K562 (cell line): ENCODE results near the gene GAD1. TPM values are rescaled to one million over a fixed set of nuclear protein-coding genes. Genes with fewer than 3 reads are reported as not detected.
A peak's percentile ranks its signal among the peaks of the same experiment; 100 is the strongest.

Source experiments
- BRD4 ChIP-seq: fragments of 200-600 bp; sonication (generic); IDR thresholded peaks from 2 replicates; pipeline ENCODE4 v1.6.1; 2017; ENCODE audit warnings: inconsistent platforms
- BRD9 ChIP-seq: fragments of 450-650 bp; IDR thresholded peaks from 2 replicates; pipeline ENCODE4 v1.6.1; 2018; ENCODE audit warnings: low read depth; ENCODE audit not compliant: partially characterized antibody
- CAMTA2 ChIP-seq: fragments of 250-450 bp; sonication (Bioruptor Pico); conservative IDR thresholded peaks from 2 replicates; pipeline ENCODE4 v1.5.1; 2022
- CREM ChIP-seq: IDR thresholded peaks from 2 replicates; pipeline ENCODE4 v1.6.1; 2014; ENCODE audit warnings: antibody characterized with exemption, low read depth
- CTBP1 ChIP-seq: fragments of 450-650 bp; IDR thresholded peaks from 2 replicates; pipeline ENCODE4 v1.6.1; 2016; ENCODE audit warnings: borderline replicate concordance
- CXXC5 ChIP-seq: fragments of 250-450 bp; sonication (Bioruptor Pico); IDR thresholded peaks from 2 replicates; pipeline ENCODE4 v1.8.0; 2022; ENCODE audit warnings: inconsistent platforms, mild to moderate bottlenecking, moderate library complexity
- EP300 ChIP-seq: IDR thresholded peaks from 2 replicates; pipeline ENCODE4 v1.6.1; 2012; ENCODE audit warnings: low read length, improper control_type of control experiment
- FOXA3 ChIP-seq, 2 experiments: fragments of 450-650 bp in 1 of 2; sonication (generic) in 1 of 2; formaldehyde crosslinking; IDR thresholded peaks in 1 of 2; conservative IDR thresholded peaks in 1 of 2; 2 replicates each; pipeline versions ENCODE4 v1.4.0 to v1.8.0; 2020 to 2022; ENCODE audit warnings: mild to moderate bottlenecking in 2 of 2, missing genetic modification reagents in 1 of 2
- JUN ChIP-seq, 2 experiments: sonication (generic) in 1 of 2; formaldehyde crosslinking in 1 of 2; IDR thresholded peaks; 2 replicates each; pipeline versions ENCODE4 v1.6.1 to v1.8.0; 2012 to 2022; ENCODE audit warnings: borderline replicate concordance in 2 of 2, mild to moderate bottlenecking in 2 of 2, improper control_type of control experiment in 1 of 2, low read depth in 1 of 2, low read length in 1 of 2, missing genetic modification reagents in 1 of 2
- LCOR ChIP-seq: sonication (generic); formaldehyde crosslinking; IDR thresholded peaks from 2 replicates; pipeline ENCODE4 v1.8.0; 2022; ENCODE audit warnings: mild to moderate bottlenecking, missing genetic modification reagents
- MAFF ChIP-seq: IDR thresholded peaks from 2 replicates; pipeline ENCODE4 v1.6.1; 2012; ENCODE audit warnings: low read length, improper control_type of control experiment
- MAZ ChIP-seq, 2 experiments: fragments of 450-650 bp in 1 of 2; sonication (generic) in 1 of 2; formaldehyde crosslinking; IDR thresholded peaks in 1 of 2; conservative IDR thresholded peaks in 1 of 2; 2 replicates each; pipeline versions ENCODE4 v1.4.0 to v1.5.0; 2020; ENCODE audit warnings: mild to moderate bottlenecking in 1 of 2, missing genetic modification reagents in 1 of 2
- NR2C2 ChIP-seq, 2 experiments: fragments of 200-800 bp in 1 of 2; sonication (Bioruptor generic) in 1 of 2; sonication (generic) in 1 of 2; formaldehyde crosslinking in 1 of 2; IDR thresholded peaks; 2 replicates each; pipeline versions ENCODE4 v1.6.1 to v1.8.0; 2016 to 2022; ENCODE audit warnings: mild to moderate bottlenecking in 1 of 2, missing compliant biosample characterization in 1 of 2, missing genetic modification characterization in 1 of 2, missing genetic modification reagents in 1 of 2
- PTRF ChIP-seq: fragments of 450-650 bp; IDR thresholded peaks from 2 replicates; pipeline ENCODE4 v1.6.1; 2016; ENCODE audit warnings: mild to moderate bottlenecking, missing genetic modification characterization, missing compliant biosample characterization
- RCOR1 ChIP-seq, 2 experiments: IDR thresholded peaks; 2 replicates each; pipeline ENCODE4 v1.6.1; 2012; ENCODE audit warnings: low read depth in 2 of 2, low read length in 2 of 2, borderline replicate concordance in 1 of 2, improper control_type of control experiment in 1 of 2
- SMARCE1 ChIP-seq: fragments of 450-650 bp; IDR thresholded peaks from 2 replicates; pipeline ENCODE4 v1.7.1; 2016; ENCODE audit warnings: mild to moderate bottlenecking
- SOX6 ChIP-seq: fragments of 450-650 bp; IDR thresholded peaks from 2 replicates; pipeline ENCODE4 v1.6.1; 2014; ENCODE audit warnings: mild to moderate bottlenecking
- SRSF1 ChIP-seq: fragments of 200-400 bp; formaldehyde crosslinking; IDR thresholded peaks from 2 replicates; pipeline ENCODE4 v1.6.1; 2017; ENCODE audit warnings: mild to moderate bottlenecking, low read depth, low read length, moderate library complexity
- ZBTB43 ChIP-seq: sonication (generic); formaldehyde crosslinking; IDR thresholded peaks from 2 replicates; pipeline ENCODE4 v1.8.0; 2023; ENCODE audit warnings: mild to moderate bottlenecking, missing genetic modification reagents
- ZC3H11A ChIP-seq: IDR thresholded peaks from 2 replicates; pipeline ENCODE4 v1.6.1; 2012; ENCODE audit warnings: low read depth, low read length, improper control_type of control experiment
- ZEB2 ChIP-seq: fragments of 450-650 bp; IDR thresholded peaks from 2 replicates; pipeline ENCODE4 v1.6.1; 2016
- ZFP91 ChIP-seq: sonication (generic); formaldehyde crosslinking; IDR thresholded peaks from 2 replicates; pipeline ENCODE4 v1.8.0; 2022; ENCODE audit warnings: mild to moderate bottlenecking, missing genetic modification reagents
- ZNF655 ChIP-seq: fragments of 250-450 bp; sonication (Bioruptor Pico); IDR thresholded peaks from 2 replicates; pipeline ENCODE4 v1.5.0; 2021
- polyA plus RNA-seq, 8 experiments: library from polyadenylated mRNA; depleted of rRNA in 4 of 8; stranded (reverse) in 5 of 8; unstranded in 3 of 8; fragments of >200 nt; fragmentation: Nextera tagmentation in 2 of 8; fragmentation: Illumina TruSeq in 1 of 8; extraction: Ambion mirVana in 2 of 8; extraction: Trizol in 1 of 8; gene quantifications; 2 replicates each; pipeline versions ENCODE4 v1.2.1 to v1.2.3, GENCODE V29; 2011 to 2014; ENCODE audit warnings: inconsistent platforms in 1 of 8, missing spikeins in 1 of 8
- total RNA-seq, 7 experiments: library from RNA; depleted of rRNA in 6 of 7; stranded (reverse); fragments of >200 nt in 6 of 7; fragmentation: Illumina TruSeq in 2 of 7; extraction: Trizol in 2 of 7; gene quantifications; 2 replicates each; pipeline versions ENCODE4 v1.2.1 to v1.2.3, GENCODE V29; 2011 to 2021; ENCODE audit warnings: low replicate concordance in 1 of 7
- TF ChIP-seq, protein P1 (sequence below): IDR thresholded peaks from 2 replicates; pipeline ENCODE4 v1.6.1; 2011; ENCODE audit not compliant: insufficient read length; ENCODE audit errors: extremely low read depth

Gene GAD1
- total and polyA plus RNA-seq, 9 of the 15 experiments (the other 6 are each of a cell fraction or from before 2014, with no cell fraction given): 2.7 to 29.1 (median 15.7) TPM

- TF ChIP-seq NR2C2 (CRISPR knock-in tag; IDR thresholded peaks at IDR 0.05): no peak
- peak; percentile 19; the same call in 1 of the 2 replicates for TF ChIP-seq NR2C2 (tag; IDR thresholded peaks at IDR 0.05)
- TF ChIP-seq CREM: 0 out of 2 replicates have a peak, but pooled peaks have one; percentile 35
- TF ChIP-seq FOXA3 (CRISPR knock-in tag; conservative IDR thresholded peaks at IDR 0.05 in 1 of 2, IDR thresholded peaks at IDR 0.05 in 1 of 2): no peak
- TF ChIP-seq CAMTA2 (CRISPR knock-in tag): no peak
- no peak for TF ChIP-seq ZC3H11A
- TF ChIP-seq ZBTB43 (CRISPR knock-in tag): no peak
- TF ChIP-seq EP300: peak; percentile 45; the same call in 1 of the 2 replicates
- no peak for TF ChIP-seq PTRF
- TF ChIP-seq CXXC5 (CRISPR knock-in tag): 0 out of 2 replicates have a peak, but pooled peaks have one; percentile 23
- TF ChIP-seq, protein P1, sequence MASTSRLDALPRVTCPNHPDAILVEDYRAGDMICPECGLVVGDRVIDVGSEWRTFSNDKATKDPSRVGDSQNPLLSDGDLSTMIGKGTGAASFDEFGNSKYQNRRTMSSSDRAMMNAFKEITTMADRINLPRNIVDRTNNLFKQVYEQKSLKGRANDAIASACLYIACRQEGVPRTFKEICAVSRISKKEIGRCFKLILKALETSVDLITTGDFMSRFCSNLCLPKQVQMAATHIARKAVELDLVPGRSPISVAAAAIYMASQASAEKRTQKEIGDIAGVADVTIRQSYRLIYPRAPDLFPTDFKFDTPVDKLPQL: no peak
- TF ChIP-seq SMARCE1: peak; percentile 82
- TF ChIP-seq ZNF655 (CRISPR knock-in tag): no peak
- no peak for TF ChIP-seq ZFP91 (CRISPR knock-in tag)
- TF ChIP-seq BRD9: no peak
- TF ChIP-seq MAFF: peak; percentile 7; the same call in 1 of the 2 replicates
- TF ChIP-seq MAZ (CRISPR knock-in tag; conservative IDR thresholded peaks at IDR 0.05 in 1 of 2, IDR thresholded peaks at IDR 0.05 in 1 of 2): 0 out of 4 replicates have a peak, but pooled peaks of 1 of the 2 experiments have one; percentile 38
- peak in 1 of 2 experiments; percentile 81; a peak in 2 of 4 replicates for TF ChIP-seq RCOR1 (IDR thresholded peaks at IDR 0.05; ENCODE audit: borderline replicate concordance in 1 of 2, low read depth in 2 of 2, low read length in 2 of 2)
- TF ChIP-seq ZEB2: peak; percentile 80
- TF ChIP-seq SRSF1: no peak
- TF ChIP-seq BRD4: no peak
- TF ChIP-seq LCOR (CRISPR knock-in tag): peak; percentile 47; the same call in 1 of the 2 replicates
- TF ChIP-seq SOX6: 0 out of 2 replicates have a peak, but pooled peaks have one; percentile 16
- TF ChIP-seq CTBP1: peak; percentile 89
- TF ChIP-seq JUN (IDR thresholded peaks at IDR 0.05; ENCODE audit: borderline replicate concordance, low read depth, low read length): peak; percentile 91
- no peak for TF ChIP-seq JUN (CRISPR knock-in tag; IDR thresholded peaks at IDR 0.05; ENCODE audit: borderline replicate concordance)
Observed at GRCh38 chr2:170862286-170862902, 45.7 kb downstream of the GAD1 start (continued).
